SJCRH30 (cell line): ENCODE results near the gene NCF4. TPM values are rescaled to one million over a fixed set of nuclear protein-coding genes. Genes with fewer than 3 reads are reported as not detected.

ENCODE experiments used
- DNase-seq, 2 experiments: peaks; one replicate each; pipeline ENCODE4 v3.0.0-alpha.2; 2015 to 2020
- H3K27ac ChIP-seq: fragments of 250-450 bp; sonication (Bioruptor Pico); 2 replicates; pipeline ENCODE4 v1.5.1; 2020; ENCODE audit warnings: mild to moderate bottlenecking, moderate library complexity
- H3K27me3 ChIP-seq: fragments of 250-450 bp; sonication (Bioruptor Pico); 2 replicates; pipeline ENCODE4 v1.5.1; 2020; ENCODE audit warnings: mild to moderate bottlenecking, moderate library complexity
- H3K36me3 ChIP-seq: fragments of 250-450 bp; sonication (Bioruptor Pico); 2 replicates; pipeline ENCODE4 v1.5.1; 2020; ENCODE audit warnings: mild to moderate bottlenecking, moderate library complexity
- H3K4me1 ChIP-seq: fragments of 250-450 bp; sonication (Bioruptor Pico); 2 replicates; pipeline ENCODE4 v1.5.1; 2020; ENCODE audit warnings: mild to moderate bottlenecking, moderate library complexity
- H3K4me3 ChIP-seq: fragments of 250-450 bp; sonication (Bioruptor Pico); 2 replicates; pipeline ENCODE4 v1.5.1; 2020; ENCODE audit warnings: mild to moderate bottlenecking, moderate library complexity
- H3K9me3 ChIP-seq: fragments of 250-450 bp; sonication (Bioruptor Pico); replicated peaks from 2 replicates; pipeline ENCODE4 v1.5.1; 2020; ENCODE audit warnings: mild to moderate bottlenecking, moderate library complexity
- total RNA-seq: library from RNA; depleted of rRNA; stranded (reverse); fragments of >200 nt; shearing (Covaris generic); gene quantifications from 2 replicates; pipeline ENCODE4 v1.2.3, GENCODE V29; 2014

NCF4 gene
- total RNA-seq, 1 experiment from 2014 or later, result not detected

GRCh38 chr22:36867695-36868094 lies 6.9 kb downstream of the NCF4 start:
- DNase-seq, result no peak
- no peak overlapping the region for H3K4me3 ChIP-seq
- H3K27ac ChIP-seq, result no peak overlapping the region
- H3K36me3 ChIP-seq, result no peaks in the 10 kb centered on the region
- H3K4me1 ChIP-seq, result no peaks in the 10 kb centered on the region
- H3K9me3 ChIP-seq, result no peaks in the 10 kb centered on the region
- no peaks in the 10 kb centered on the region for H3K27me3 ChIP-seq

GRCh38 chr22:36868546-36869181 lies 7.9 kb downstream of the NCF4 start:
- no peak overlapping the region for H3K27ac ChIP-seq
- H3K36me3 ChIP-seq, result no peaks in the 10 kb centered on the region
- H3K27me3 ChIP-seq, result no peaks in the 10 kb centered on the region
- DNase-seq, result no peak
- no peak overlapping the region for H3K4me3 ChIP-seq
- H3K9me3 ChIP-seq, result no peaks in the 10 kb centered on the region
- no peaks in the 10 kb centered on the region for H3K4me1 ChIP-seq

- Histone ChIP-seq H3K27ac (no peak overlapping the region), H3K4me3 (no peak overlapping the region), H3K27me3 (no peaks in the 10 kb centered on the region), H3K4me1 (no peaks in the 10 kb centered on the region), H3K9me3 (no peaks in the 10 kb centered on the region), H3K36me3 (no peaks in the 10 kb centered on the region)
- no peak for DNase-seq
These were observed 9.4 kb downstream of the NCF4 start for GRCh38 chr22:36870250-36870649.

- H3K36me3 ChIP-seq, result no peaks in the 10 kb centered on the region
- no peaks in the 10 kb centered on the region for H3K9me3 ChIP-seq
- no peak for DNase-seq
- no peaks in the 10 kb centered on the region for H3K4me1 ChIP-seq
- H3K27me3 ChIP-seq, result no peaks in the 10 kb centered on the region
- H3K27ac ChIP-seq, result no peak overlapping the region
- no peak overlapping the region for H3K4me3 ChIP-seq
These were observed 10.9 kb downstream of the NCF4 start for GRCh38 chr22:36871669-36872081.

- no peaks in the 10 kb centered on the region for H3K36me3 ChIP-seq
- H3K4me3 ChIP-seq, result no peak overlapping the region
- no peak for DNase-seq
- H3K9me3 ChIP-seq, result no peaks in the 10 kb centered on the region
- H3K4me1 ChIP-seq, result no peaks in the 10 kb centered on the region
- H3K27me3 ChIP-seq, result no peaks in the 10 kb centered on the region
- H3K27ac ChIP-seq, result no peak overlapping the region
These were observed 11.3 kb downstream of the NCF4 start for GRCh38 chr22:36872084-36872483.

- H3K36me3 ChIP-seq, result no peaks in the 10 kb centered on the region
- no peak overlapping the region for H3K4me3 ChIP-seq
These were observed 12.2 kb downstream of the NCF4 start for GRCh38 chr22:36872866-36873498.

GRCh38 chr22:36873614-36874308 lies 13.0 kb downstream of the NCF4 start:
- no peak overlapping the region for H3K27ac ChIP-seq
- no peaks in the 10 kb centered on the region for H3K36me3 ChIP-seq

More at GRCh38 chr22:36872866-36873498, 12.2 kb downstream of the NCF4 start:
- DNase-seq, result no peak
- Histone ChIP-seq H3K9me3 (no peaks in the 10 kb centered on the region), H3K27me3 (0 out of 2 replicates have a peak, but pooled peaks cover 4% of the 10 kb centered on the region), H3K4me1 (no peaks in the 10 kb centered on the region), H3K27ac (no peak overlapping the region)

GRCh38 chr22:36874309-36874696 lies 13.5 kb downstream of the NCF4 start:
- DNase-seq, result no peak
- Histone ChIP-seq H3K9me3 (no peaks in the 10 kb centered on the region), H3K4me3 (no peak overlapping the region), H3K27ac (no peak overlapping the region), H3K36me3 (no peaks in the 10 kb centered on the region), H3K4me1 (no peaks in the 10 kb centered on the region), H3K27me3 (0 out of 2 replicates have a peak, but pooled peaks cover 5% of the 10 kb centered on the region)

More at GRCh38 chr22:36873614-36874308, 13.0 kb downstream of the NCF4 start:
- Histone ChIP-seq H3K9me3 (no peaks in the 10 kb centered on the region), H3K27me3 (0 out of 2 replicates have a peak, but pooled peaks cover 5% of the 10 kb centered on the region), H3K4me3 (no peak overlapping the region), H3K4me1 (no peaks in the 10 kb centered on the region)
- peak in 1 of 2 experiments; percentile 21 for DNase-seq

GRCh38 chr22:36874736-36875135 lies 13.9 kb downstream of the NCF4 start:
- H3K27ac ChIP-seq, result no peak overlapping the region
- no peaks in the 10 kb centered on the region for H3K36me3 ChIP-seq

GRCh38 chr22:36875741-36876140 lies 14.9 kb downstream of the NCF4 start:
- 0 out of 2 replicates have a peak, but pooled peaks cover 5% of the 10 kb centered on the region for H3K27me3 ChIP-seq
- H3K27ac ChIP-seq, result no peak overlapping the region
- H3K4me3 ChIP-seq, result no peak overlapping the region
- no peaks in the 10 kb centered on the region for H3K4me1 ChIP-seq
- DNase-seq, result no peak
- H3K9me3 ChIP-seq, result no peaks in the 10 kb centered on the region
- no peaks in the 10 kb centered on the region for H3K36me3 ChIP-seq

More at GRCh38 chr22:36874736-36875135, 13.9 kb downstream of the NCF4 start:
- H3K4me3 ChIP-seq, result no peak overlapping the region
- DNase-seq, result no peak
- H3K9me3 ChIP-seq, result no peaks in the 10 kb centered on the region
- no peaks in the 10 kb centered on the region for H3K4me1 ChIP-seq
- H3K27me3 ChIP-seq, result 0 out of 2 replicates have a peak, but pooled peaks cover 5% of the 10 kb centered on the region

GRCh38 chr22:36879775-36880174 lies 19.0 kb downstream of the NCF4 start:
- Histone ChIP-seq H3K27me3 (0 out of 2 replicates have a peak, but pooled peaks cover 5% of the 10 kb centered on the region), H3K27ac (no peak overlapping the region), H3K9me3 (no peaks in the 10 kb centered on the region), H3K4me3 (no peak overlapping the region), H3K36me3 (no peaks in the 10 kb centered on the region), H3K4me1 (no peaks in the 10 kb centered on the region)
- DNase-seq, result no peak

GRCh38 chr22:36881504-36882245 lies 20.9 kb downstream of the NCF4 start:
- Histone ChIP-seq H3K27ac (no peak overlapping the region), H3K36me3 (no peaks in the 10 kb centered on the region), H3K4me1 (no peaks in the 10 kb centered on the region), H3K27me3 (0 out of 2 replicates have a peak, but pooled peaks cover 5% of the 10 kb centered on the region), H3K4me3 (no peak overlapping the region), H3K9me3 (no peaks in the 10 kb centered on the region)
- DNase-seq, result no peak

- Histone ChIP-seq H3K27ac (no peak overlapping the region), H3K4me1 (no peaks in the 10 kb centered on the region), H3K27me3 (peaks cover 4% of the 10 kb centered on the region; the same call in 1 of the 2 replicates), H3K9me3 (no peaks in the 10 kb centered on the region), H3K4me3 (no peak overlapping the region), H3K36me3 (no peaks in the 10 kb centered on the region)
- no peak for DNase-seq
These were observed 23.7 kb downstream of the NCF4 start for GRCh38 chr22:36884349-36885158.

GRCh38 chr22:36885474-36885873 lies 24.7 kb downstream of the NCF4 start:
- no peaks in the 10 kb centered on the region for H3K4me1 ChIP-seq
- no peaks in the 10 kb centered on the region for H3K36me3 ChIP-seq
- DNase-seq, result no peak
- H3K4me3 ChIP-seq, result no peak overlapping the region
- H3K27me3 ChIP-seq, result peaks cover 4% of the 10 kb centered on the region; the same call in 1 of the 2 replicates
- no peaks in the 10 kb centered on the region for H3K9me3 ChIP-seq
- no peak overlapping the region for H3K27ac ChIP-seq
